Limb (tissue), 2 donors: Measurements from ENCODE around the gene SCO2.
A peak's percentile ranks its signal among the peaks of the same experiment; 100 is the strongest.

Source experiments
- DNase-seq, 2 donors: peaks; one replicate each; pipeline ENCODE4 v3.0.0-alpha.2; 2016; ENCODE audit errors: extremely low spot score in 2 of 2

Gene SCO2

DNA sequence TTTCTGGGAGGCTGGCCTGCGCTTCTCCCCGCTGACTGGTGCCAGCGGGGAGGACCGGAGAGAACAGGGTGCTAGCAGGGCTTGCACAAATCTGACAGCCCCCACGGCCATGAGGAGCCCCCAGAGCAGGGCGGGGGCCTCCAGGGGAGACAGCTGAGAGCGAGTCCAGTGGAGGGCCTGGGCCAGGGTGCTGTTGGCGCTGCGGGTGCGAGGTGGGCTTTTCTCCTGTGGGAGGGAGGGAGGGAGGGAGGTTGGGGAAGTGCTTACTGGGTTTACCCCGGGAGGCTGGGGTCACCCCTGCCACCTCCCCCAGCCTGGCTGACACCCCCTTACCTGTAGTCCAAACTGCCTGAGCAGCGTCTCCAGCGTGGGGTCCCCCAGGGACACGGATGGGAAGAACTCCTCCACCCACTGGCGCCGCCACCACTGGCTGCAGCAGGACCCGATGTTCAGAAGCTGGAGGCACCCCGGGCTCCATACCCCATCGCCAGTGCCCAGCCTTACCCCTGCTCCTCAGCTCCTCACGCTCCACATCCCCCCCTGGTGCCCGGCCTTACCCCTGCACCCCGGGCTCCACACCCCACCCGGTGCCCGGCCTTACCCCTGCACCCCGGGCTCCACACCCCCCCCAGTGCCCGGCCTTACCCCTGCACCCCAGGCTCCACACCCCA is 21.8 kb downstream of the SCO2 start:
- peak in 1 of 2 donors; percentile 35 for DNase-seq

DNA sequence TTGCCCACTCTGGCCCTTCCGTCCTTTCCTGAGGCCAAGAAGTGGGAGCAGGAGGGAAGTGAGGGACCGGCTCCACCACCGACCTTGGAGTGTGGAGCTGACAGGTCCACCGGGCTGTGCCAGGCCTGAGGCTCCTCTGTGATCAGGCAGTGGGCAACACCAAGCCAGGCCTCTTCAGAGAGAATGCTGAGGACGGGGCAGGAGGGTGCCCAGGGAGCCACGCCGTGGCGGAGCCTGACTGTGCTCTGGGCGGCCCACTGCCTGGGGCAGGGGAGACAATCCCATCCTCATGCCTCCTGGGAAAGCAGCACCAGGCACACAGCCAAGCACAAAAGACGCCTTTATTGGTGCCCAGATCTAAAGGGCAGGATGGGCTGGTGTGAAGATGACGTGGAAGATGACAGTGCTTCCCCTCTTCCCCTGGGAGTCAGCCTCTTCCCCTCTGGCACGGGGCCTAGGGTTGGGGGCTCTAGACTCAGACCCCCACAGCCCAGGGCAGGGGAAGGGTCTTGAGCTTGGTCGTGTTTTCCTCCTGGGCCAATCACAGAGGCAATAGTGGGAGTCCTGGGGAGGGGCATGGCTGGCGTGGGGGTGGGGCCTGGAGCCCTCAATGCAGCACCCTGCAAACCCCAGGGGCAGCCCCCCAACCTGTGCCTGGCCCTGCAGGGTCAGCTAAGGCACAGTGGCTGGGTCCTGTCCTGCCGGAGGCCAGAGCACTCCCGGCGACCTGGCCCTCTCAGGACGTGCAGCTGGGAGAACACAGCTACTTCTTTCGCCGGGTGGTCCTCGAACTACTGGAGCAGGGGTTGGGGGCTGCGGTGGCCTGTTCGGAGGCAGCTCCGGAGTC is 22.5 kb downstream of the SCO2 start:
- no peak for DNase-seq

DNA sequence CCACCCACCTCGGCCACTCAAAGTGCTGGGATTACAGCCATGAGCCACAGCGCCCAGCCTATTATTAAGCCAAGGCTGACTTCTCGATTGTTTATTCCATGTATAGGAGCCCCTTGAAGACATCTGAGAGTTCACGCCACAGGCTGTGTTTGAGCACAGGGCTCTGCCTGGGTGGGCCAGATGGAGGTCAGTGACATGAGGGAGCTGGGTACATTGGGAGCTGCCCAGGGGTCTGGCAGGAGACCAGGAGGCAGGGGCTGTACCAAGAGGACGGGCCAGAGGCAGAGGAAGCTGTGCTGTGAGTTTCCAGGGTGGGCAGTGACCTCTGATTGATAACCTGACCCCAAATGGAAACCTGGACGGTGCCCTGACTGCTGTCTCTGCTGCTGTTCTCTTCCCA is 23.3 kb downstream of the SCO2 start:
- DNase-seq: no peak

DNA sequence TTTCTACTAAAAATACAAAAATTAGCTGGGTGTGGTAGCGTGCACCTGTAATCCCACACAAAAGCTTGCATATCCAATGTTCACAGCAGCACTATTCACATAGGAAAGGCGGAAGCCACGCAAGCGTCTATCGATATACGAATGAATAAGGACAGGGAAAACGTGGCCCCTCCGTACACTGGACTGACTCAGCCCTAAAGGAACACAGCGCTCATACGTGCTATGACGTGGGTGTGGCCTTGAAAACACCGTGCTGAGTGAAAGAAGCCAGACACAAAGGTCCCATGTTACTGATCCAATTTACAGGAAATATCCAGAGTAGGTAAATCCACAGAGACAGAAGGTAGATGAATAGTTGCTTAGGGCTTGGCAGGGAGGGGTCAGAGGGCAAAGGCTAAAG is 24.9 kb downstream of the SCO2 start:
- no peak for DNase-seq

DNA sequence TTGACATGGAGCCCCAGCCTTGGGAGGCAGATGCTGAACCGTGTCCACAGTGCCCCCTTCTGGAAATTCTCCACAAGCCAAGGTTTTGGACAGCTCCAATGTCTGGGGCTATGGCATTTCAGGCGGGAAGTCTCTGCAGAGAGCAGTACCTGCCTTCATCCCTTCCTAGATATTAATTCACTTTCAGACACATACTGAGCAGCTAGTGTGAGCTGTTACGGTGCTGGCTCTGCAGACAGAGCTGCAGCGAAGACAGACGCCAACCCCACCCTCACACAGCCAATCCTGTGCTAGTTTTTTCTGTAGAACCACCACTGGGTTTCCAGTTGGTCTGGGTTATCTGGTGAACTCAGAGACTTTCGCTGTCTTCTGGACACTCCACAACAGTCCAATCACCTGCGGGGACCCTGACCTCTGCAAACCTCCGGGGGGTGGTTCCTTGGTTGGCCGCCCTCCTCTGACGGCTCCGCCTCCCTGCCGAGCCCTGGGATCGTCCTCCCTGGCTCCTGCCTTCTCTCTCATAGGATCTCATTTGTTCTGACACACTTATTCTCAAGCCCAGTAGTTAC is 27.0 kb downstream of the SCO2 start:
- peak in 1 of 2 donors; percentile 51 for DNase-seq

DNA sequence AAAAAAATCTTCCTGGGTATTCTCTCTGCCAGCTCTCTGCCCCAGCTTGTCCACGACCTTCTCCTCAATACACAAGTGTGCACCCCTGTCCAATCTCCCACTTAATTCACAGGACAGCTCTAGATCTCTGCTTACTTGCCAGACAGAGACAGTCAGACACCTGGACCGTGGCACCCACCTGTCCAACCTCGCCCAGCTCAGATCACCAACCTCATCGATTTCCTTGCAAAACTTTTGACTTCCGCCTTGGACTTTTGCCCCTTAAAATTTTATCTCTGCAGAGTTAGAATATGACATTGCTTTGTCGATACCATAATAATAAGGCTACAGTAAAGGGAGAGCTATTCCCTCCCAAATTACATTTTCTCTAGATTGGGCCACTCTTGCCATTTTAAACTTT is 28.3 kb downstream of the SCO2 start:
- DNase-seq: no peak

DNA sequence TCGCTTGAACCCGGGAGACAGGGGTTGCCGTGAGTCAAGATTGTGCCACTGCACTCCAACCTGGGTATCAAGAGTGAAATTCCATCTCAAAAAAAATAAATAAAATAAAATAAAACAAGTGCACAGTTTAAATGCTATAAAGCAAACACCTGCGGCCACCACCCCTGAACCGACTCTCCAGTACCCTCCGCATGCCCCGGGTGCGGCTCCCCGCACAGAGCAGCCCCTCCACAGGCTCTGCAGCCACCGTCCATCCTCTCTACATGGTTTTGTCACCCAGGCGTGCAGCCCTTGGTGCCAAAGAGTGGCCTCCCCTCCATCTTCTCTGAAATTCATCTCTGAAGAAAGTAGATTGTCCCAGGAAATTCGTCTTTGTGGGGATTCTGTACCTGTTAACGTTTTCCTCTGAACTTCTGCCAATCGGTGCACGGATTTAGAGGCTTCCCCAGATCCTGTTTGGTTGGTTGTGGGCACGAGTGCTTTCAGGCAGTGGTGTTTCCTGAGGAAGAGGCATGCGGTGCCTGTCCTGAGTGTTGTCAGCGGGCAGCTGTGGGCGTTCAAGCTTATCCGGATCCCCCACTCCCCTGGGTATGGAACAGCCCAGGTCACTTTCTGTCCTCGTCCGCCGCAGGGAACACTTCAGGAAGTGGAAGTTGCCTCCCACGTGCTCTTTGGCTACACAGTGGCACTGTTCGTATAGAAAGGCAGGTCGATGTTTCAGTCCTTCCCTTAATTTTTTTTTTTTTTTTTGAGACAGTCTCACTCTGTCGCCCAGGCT is 34.7 kb downstream of the SCO2 start:
- DNase-seq: no peak

DNA sequence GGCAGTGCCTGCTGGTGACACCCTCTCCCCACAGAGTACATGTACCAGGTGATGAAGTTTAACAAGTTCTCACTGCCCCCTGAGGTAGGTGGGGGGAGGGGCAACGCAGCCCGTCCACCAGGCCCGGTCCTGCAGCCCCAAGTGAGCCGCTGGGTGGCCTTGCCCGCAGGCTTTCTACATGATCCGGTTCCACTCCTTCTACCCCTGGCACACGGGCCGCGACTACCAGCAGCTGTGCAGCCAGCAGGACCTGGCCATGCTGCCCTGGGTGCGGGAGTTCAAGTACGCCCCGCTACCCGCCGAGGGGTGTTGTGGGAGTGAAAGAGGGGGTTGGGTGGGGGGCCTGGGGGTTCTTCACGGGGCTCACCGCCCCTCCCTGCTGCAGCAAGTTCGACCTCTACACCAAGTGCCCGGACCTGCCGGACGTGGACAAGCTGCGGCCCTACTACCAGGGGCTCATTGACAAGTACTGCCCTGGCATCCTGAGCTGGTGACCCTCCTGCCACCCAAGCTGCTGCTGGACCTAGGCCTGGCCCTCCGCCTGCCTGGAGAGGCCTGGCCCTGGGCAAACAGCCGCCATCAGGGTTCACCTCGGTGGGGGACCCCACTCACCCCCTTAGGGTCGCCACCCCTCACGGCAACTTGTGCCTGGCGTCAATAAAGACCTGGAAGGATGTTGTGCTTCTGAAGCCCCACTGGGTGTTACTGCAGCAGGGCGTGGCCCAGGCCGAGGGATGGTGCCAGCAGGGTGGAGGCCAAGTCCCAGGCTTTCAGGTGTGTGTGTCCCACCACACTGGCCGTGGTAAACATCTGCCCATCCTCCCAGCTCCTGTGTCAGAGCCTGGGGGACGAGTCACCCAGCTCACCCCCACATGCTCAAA is 35.8 kb downstream of the SCO2 start:
- peak in 1 of 2 donors; percentile 19 for DNase-seq

DNA sequence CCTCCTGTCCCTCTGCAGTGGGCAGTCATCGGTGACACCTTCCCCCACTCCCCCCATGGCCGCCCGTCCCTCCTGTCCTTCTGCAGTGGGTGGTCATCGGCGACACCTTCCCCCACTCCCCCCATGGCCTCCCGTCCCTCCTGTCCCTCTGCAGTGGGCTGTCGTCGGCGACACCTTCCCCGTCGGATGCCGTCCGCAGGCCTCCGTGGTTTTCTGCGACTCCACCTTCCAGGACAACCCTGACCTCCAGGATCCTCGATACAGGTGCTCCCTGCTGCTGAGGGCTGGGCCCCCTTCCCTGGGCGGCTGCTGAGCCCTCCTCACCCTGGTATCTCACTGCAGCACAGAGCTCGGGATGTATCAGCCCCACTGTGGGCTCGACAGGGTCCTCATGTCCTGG is 36.5 kb downstream of the SCO2 start:
- DNase-seq: peak in 1 of 2 donors; percentile 23

DNA sequence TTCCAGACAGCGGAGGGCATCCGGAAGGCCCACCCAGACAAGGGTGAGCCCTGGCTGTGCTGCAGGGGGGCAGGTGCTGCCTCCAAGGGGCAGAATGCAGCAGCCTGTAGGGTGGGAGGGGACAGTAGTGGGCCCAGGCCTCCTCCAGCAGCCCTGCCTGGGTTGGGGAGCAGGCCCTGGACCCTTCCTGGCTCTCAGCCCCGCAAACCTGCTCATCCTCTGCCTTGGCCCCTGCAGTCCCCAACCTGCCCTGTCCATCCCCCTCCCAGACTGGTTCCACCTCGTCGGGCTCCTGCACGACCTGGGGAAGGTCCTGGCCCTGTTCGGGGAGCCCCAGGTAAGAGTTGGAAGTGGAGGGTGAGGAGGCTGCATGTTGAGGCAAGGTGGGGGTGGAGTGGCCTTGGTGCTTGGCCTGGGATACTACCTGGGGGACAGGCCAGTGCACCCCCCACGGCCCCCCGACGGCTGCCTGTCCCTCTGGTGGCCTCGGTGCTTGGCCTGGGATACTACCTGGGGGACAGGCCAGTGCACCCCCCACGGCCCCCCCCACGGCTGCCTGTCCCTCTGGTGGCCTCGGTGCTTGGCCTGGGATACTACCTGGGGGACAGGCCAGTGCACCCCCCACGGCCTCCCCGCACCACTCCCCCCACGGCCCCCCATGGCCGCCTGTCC is 37.3 kb downstream of the SCO2 start:
- DNase-seq: peak in 1 of 2 donors; percentile 20

DNA sequence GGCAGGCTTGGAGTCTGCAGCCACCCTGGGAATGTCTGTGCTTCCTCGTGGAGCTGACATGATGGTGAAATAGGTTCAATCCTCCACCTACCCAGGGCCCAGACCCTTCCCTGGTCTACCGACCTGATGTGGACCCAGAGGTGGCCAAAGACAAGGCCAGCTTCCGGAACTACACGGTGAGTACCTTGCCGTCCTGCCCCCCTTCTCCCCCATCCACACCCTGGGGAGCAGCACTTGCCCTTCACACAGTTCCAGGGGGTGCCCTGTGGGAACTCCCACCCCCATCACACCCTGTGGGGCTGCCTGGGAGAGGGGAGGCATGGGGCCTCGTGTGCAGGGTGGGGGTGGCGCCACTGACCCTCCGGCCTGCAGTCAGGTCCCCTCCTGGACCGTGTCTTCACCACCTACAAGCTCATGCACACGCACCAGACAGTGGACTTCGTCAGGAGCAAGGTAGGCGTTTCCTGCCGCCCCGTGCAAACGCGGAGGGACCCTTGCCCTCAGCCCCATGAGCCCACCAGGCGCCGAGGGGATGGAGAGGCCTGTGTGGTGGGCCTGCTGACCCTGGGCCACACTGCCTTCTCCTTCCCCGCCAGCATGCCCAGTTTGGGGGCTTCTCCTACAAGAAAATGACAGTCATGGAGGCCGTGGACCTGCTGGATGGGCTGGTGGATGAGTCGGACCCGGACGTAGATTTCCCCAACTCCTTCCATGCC is 38.0 kb downstream of the SCO2 start:
- peak in 1 of 2 donors; percentile 20 for DNase-seq

DNA sequence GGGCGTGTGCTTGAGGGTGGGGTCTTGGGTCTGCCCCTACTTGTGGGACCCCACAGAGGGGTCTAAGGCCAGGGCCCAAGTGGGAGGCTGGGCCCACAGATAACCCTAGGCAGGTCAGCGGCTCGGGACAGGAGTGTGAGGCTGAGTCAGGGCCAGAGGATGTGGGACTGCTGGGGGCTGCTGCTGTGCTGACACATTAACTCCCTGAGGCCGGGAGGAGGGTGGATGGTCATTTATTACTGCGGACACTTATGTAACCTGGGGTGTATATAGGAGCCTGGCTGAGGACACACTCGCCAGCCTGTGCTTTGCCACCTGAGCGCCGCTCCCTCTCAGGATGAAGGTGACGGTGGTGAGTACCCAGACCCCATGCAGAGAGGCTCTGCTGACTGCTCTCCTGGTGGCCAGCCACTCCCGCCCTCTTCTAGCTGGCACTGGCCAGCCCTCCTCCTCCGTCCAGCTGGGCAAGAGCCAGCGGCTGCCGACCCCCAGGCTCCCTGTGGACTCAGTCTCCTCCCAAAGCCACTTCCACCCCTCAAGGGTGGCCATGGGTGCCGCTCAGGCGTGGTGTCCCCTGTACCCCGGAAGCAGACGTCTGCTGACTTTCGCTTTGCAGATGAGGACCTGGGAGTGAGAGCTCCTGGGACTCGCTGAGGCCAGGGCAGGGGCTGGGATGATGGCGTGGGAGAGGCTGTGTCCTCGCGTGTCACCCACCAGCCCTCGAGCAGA is 38.7 kb downstream of the SCO2 start, which contains the start of gene MIOX:
Gene MIOX (plus strand): TSS at position 299 of the 729 bp plus-strand sequence. CDS start 39 bp downstream, at position 338.
- DNase-seq: no peak

DNA sequence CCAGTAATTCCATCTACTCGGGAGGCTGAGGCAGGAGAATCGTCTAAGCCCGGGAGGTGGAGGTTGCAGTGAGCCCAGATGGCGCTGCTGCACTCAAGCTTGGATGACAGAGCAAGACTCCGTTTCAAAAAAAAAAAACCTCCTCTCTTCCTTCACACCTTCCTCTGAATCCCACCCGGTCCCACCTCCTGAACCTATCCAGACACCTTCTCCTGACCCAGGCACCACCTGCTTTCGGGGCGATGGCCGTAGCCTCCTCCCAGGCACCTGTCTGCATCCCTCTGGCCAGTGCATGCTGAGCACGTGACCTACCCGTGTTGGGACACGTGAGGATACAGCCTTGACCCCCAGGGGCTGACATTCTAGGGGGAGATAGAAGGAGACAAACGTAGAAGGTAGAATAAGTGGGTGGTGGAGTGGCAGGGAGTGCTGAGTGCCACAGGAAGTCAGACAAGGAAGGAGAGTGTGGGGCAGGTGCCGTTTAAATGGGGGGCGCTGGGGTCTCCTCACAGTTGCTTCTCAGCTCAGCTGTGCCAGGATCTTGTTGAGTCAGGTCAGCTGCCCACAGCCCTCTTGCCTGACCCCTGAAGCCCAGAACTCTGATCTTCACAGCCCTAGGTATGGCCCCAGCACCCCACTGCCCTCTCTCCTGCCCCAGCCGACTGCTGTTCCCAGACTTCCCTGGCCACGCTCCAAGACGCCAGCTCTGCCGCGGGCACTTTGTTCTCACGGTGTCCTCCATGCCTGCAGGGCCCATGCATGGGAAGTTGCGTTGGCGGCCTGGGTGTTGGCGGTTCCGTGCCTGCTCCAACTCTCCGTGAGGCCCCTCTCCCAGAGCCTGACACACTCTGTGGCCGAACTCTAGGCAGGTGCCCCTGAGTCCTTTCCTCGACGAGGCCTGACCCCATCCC is 39.9 kb downstream of the SCO2 start:
- DNase-seq: no peak

DNA sequence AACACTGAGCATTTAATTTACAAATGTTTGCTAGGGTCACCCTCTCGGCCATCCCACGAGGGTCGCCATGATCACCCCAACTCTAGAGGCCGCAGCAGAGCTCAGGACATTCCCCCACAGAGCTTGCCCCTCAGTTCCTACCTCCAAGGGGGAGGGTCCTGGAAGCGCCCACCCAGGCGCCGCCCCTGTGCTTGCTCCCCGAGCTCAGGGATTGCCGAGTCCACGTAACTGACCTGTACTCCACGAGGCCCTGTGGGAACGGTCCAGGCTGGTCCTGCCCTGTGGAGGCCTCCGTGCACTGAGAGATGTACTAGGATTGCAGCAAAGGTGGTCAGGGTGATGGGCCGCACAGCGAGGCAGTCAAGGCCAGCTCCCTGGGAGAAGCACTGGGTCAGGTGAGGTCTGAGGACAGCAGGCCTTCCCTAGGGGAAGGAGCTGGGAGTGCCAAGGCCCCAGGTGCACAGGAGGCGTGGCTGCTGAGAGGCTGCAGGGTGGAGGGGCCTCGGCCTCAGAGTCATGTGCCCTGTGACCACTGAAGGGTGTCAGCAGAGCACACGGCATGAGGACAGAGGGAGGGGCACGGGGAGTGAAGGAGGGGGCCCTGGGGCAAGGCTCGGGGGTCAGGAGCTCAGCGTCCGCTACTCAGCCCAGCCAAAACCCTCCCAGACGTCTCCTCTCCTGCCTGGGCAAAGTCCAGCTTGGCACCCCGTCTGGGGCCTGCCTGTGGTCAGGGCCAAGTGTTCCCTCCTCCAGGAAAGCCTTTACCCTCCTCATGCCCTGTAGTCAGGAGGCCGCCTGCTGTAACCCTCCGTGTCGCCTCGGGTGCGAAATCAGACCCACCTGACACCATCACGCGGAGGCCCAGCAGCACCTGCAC is 41.2 kb downstream of the SCO2 start:
- no peak for DNase-seq

DNA sequence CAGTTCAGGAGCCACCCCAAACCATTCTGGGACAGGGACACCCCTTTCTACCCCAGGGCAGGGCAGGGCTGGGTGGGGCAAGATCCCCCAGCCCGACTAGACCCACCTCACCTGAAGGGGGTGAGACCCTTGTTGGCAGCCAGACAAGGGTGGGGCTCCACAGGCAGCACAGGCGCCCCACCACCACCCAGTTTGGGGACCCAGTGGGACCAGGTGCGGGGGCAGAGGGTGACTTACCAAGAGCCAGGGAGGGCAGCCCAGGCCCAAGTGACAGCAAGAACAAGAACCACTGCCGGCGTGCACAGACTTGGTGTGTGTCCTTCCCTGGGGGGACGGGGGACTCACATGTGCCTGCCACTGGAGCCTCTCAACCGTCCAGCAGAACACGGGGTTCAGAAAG is 41.8 kb downstream of the SCO2 start:
- no peak for DNase-seq

DNA sequence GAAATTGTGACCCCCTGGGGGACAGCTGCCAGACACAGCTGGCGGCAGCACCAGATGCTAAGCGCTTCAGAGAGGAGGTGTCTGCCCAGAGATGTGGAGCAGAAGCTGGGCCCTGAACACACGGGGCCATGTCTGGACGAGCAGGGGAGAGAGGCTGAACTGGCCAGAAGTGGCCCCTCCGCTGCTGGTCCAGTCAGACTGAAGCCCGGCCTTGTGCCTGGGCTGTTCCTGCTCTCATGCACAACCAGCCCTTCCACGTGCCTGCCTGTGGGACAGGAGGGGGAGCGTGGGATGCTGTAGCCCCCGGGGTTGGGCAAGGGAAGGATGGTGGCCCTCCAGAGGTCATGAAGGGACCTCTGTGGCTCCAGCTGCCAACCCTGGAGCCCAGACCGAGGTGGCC is 42.3 kb downstream of the SCO2 start:
- DNase-seq: no peak
